WI38 (cell line): ENCODE data around the gene COL4A2.
A peak's percentile ranks its signal among the peaks of the same experiment; 100 is the strongest.

Source experiments
- H3K4me3 ChIP-seq: 2 replicates; pipeline ENCODE4 v1.5.1; 2011; ENCODE audit warnings: low read depth, mild to moderate bottlenecking, control low read depth, low read length
- TF ChIP-seq, protein P1 (sequence below): IDR thresholded peaks from 2 replicates; pipeline ENCODE4 v1.5.1; 2012; ENCODE audit warnings: low read depth, mild to moderate bottlenecking, control low read depth, low read length

Gene COL4A2

DNA sequence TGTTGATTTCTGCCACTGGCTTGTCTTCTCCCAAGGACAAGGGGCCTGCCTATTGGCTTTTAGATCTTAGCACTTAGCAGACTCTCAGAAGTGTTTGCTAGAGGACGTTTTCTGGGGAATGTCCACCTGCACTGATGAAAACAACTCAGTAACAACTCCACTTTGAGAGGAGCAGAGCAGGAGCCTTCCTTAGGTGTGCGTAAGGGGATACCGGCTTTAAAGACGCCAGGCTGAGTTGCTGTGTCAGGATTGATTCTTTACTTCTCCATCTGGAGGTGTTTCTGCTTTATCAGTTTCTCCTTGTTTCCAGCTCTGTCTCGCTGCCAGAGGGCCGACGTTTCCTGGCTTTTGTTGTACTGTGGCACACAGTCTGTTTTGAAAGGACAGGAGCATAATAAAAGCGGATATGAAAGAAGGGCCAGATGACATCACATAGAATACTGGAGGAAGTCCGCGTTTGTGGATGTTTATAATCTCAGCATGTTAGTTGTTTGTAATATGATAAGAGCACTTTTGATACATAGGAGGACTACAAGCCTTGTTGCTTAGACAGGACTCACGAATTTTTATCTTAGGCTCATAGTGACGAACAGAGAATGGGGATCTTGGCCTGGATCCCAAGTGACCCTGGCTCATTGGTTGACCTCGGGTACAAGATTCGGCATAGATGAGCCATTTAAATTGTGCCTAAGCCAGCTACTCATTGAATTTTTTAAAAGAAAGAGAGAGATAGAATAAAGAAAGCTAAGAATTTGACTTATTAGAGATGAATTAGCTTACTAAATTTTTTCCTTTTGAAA is 34.6 kb downstream of the COL4A2 start:
- H3K4me3 ChIP-seq, result peak overlapping the region; percentile 36
- TF ChIP-seq, protein P1, sequence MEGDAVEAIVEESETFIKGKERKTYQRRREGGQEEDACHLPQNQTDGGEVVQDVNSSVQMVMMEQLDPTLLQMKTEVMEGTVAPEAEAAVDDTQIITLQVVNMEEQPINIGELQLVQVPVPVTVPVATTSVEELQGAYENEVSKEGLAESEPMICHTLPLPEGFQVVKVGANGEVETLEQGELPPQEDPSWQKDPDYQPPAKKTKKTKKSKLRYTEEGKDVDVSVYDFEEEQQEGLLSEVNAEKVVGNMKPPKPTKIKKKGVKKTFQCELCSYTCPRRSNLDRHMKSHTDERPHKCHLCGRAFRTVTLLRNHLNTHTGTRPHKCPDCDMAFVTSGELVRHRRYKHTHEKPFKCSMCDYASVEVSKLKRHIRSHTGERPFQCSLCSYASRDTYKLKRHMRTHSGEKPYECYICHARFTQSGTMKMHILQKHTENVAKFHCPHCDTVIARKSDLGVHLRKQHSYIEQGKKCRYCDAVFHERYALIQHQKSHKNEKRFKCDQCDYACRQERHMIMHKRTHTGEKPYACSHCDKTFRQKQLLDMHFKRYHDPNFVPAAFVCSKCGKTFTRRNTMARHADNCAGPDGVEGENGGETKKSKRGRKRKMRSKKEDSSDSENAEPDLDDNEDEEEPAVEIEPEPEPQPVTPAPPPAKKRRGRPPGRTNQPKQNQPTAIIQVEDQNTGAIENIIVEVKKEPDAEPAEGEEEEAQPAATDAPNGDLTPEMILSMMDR, result no peak

DNA sequence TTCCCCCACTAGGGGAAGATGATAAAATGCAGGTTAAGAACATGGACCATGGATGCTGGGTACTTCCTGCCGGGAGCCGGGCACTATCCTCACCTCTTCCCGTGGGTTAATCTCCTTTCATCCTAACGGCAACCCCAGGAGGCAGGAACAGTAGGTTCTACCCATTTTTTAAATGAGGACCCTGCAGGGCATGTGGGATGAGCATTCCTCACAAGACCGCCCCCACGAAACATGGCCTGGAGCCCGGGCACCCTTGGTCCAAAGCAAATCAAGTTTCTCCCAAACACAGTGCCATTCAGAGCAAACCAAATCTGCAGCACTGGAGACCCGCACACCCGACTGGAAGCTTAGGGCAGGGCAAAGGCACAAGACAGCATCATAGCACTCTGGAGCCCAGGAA is 35.4 kb downstream of the COL4A2 start:
- H3K4me3 ChIP-seq, result no peak overlapping the region
- TF ChIP-seq, protein P1, result no peak

DNA sequence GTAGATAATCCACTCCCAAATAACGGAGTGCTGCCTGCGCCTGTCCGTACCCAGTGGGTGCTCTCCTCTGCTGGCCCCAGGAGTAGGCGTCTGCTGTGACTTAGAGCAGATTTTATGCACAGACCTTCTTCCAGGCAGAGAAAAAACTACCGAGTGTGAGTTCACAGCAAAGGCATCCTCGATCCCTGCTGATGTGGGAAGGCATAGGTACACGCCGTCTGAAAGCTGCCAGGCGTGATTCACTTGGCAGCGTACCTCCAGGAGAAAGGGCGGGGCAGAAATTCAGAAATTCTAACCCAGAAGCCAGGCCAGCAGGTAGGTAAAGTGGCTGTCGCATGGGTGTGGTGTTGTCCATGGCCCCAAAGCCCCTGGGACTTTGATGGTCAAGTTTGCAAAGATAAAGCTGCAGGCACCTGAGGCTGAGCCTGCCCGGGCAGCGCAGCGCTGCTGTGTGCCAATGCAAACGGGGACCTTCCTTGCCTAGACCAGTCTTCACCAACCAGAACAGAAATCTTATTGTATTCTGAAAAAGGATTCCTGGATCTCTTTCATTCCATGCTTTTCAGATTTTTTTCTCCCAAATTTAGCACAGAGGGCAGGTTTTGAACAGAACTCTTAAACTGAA is 36.3 kb downstream of the COL4A2 start:
- no peak overlapping the region for H3K4me3 ChIP-seq
- TF ChIP-seq, protein P1, result no peak

DNA sequence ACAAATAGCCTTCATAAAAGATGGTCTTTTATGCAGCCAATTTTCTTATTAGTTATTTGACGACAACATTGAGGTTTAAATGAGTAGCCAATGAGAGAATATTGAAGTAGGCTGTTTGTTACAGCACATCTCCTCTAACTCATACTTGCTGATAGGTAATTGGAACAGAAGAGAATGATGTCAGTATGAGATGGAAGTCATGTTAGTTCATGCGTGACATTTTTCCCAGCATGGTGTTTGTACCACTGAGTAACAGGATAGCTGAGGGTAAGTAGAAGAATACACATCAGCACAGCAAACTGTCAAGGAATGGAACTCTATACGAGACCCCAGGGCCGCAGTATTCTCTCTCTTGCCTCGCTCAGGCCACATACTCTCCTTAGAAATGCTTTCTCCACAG is 37.2 kb downstream of the COL4A2 start:
- TF ChIP-seq, protein P1, result no peak
- no peak overlapping the region for H3K4me3 ChIP-seq

DNA sequence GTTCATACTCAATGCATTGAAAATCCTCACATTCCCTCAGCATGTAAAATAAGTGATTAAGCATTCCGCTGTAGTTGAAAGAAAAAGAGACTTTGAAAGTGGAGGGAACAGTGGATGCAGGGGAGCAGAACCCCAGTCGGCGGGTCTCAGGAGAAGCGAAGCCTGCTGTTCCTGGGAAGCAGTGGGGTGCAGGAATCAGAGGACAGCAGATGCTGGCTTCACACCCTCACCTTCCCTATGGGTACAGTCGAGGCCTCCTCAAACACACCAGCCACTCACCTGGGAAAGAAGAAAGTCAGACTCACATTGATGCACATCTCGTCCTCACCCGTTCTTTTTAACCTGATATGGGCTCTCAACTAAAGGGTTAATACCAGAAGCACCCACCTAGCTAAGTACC is 38.2 kb downstream of the COL4A2 start:
- no peak overlapping the region for H3K4me3 ChIP-seq
- TF ChIP-seq, protein P1, result no peak

DNA sequence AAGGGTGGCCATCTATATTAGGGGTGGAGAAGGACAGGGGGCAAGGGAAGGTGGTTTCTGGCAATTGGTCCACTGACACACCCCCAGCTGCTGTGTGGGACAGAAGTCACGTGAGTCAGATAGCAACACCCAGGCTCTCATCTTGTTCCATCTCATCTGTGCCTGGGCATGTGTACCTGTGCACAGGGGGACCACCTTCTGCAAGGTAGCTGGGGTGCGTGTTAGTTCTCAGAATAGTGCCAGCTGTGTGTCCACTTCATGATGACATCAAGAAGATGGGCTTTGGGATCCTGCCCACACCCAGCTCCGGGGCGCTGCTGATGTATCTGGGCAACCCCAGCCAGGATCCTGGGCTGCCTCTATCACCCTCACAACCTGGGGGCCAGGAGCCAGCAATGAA is 38.6 kb downstream of the COL4A2 start:
- H3K4me3 ChIP-seq, result no peak overlapping the region
- TF ChIP-seq, protein P1, result no peak

DNA sequence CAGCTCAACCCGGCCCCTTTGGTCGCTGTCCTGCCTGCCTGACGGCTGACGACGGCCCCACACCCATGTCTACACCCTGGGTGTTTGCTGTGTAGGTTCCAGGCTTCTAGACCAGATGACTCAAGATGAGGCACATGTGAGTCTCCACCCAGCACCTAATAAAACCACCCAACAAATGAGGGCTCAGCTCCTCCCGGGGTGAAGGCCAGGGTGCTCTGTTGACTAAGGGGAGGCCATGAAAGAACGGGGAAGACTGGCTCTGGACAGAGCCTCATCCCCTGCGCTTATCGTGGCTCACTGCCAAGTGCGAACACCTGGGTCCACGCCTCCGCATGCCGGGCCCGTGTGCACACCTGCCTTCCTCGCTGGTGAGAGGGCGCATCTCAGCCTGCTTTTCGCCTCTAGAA is 39.6 kb downstream of the COL4A2 start:
- no peak overlapping the region for H3K4me3 ChIP-seq
- TF ChIP-seq, protein P1, result no peak
